Measurements from ENCODE around the gene R3HDM2. TPM values are rescaled to one million over a fixed set of nuclear protein-coding genes. Genes with fewer than 3 reads are reported as not detected.

R3HDM2 gene
- total and polyA plus RNA-seq, 4 donors: 7.4 to 28.9 (median 15.1) TPM

GRCh38 chr12:57329219-57329618 lies 101.6 kb downstream of the R3HDM2 start:
- Histone ChIP-seq H3K9ac (ENCODE audit: low read depth in 1 of 2, low read length in 2 of 2) (no peak overlapping the region), H3K27ac (ENCODE audit: low read depth in 1 of 2, low read length in 2 of 2) (no peak overlapping the region), H3K4me3 (ENCODE audit: low read depth in 1 of 3, low read length in 3 of 3) (no peak overlapping the region), H3K27me3 (ENCODE audit: control insufficient read depth in 4 of 4, insufficient read depth in 4 of 4, low read length in 3 of 4) (no peaks in the 10 kb centered on the region), H3K9me3 (ENCODE audit: control insufficient read depth in 4 of 4, low read length in 3 of 4) (no peaks in the 10 kb centered on the region), H3K4me1 (ENCODE audit: control insufficient read depth in 4 of 4, insufficient read depth in 4 of 4, low read length in 3 of 4) (no peaks in the 10 kb centered on the region), H3K36me3 (ENCODE audit: control insufficient read depth in 4 of 4, insufficient read depth in 3 of 4, low read depth in 1 of 4, low read length in 3 of 4) (peaks cover 0 to 9% (median 3%) of the 10 kb centered on the region in 4 donors)
- 97% methylated on average over 4 of the region's 4 CpGs for WGBS
- no peak for DNase-seq (ENCODE audit: low spot score)
- no peak for TF ChIP-seq MAX (IDR thresholded peaks at IDR 0.05)
- no peak for TF ChIP-seq NR2F2 (IDR thresholded peaks at IDR 0.05)
- no peak for TF ChIP-seq RXRA (IDR thresholded peaks at IDR 0.05)
- no peak for TF ChIP-seq GABPA (IDR thresholded peaks at IDR 0.05 in 1 of 2, conservative IDR thresholded peaks at IDR 0.05 in 1 of 2)
- TF ChIP-seq HNF4G (IDR thresholded peaks at IDR 0.05): no peak
- no peak for TF ChIP-seq REST (IDR thresholded peaks at IDR 0.05)
- no peak for TF ChIP-seq TAF1 (conservative IDR thresholded peaks at IDR 0.05)
- no peak for TF ChIP-seq FOXA2 (IDR thresholded peaks at IDR 0.05)
- no peak for TF ChIP-seq ATF3 (IDR thresholded peaks at IDR 0.05)
- no peak for TF ChIP-seq CTCF (IDR thresholded peaks at IDR 0.05; ENCODE audit: low read depth, low read length, missing input control)
- no peak for TF ChIP-seq SP1 (IDR thresholded peaks at IDR 0.05)
- no peak for TF ChIP-seq YY1 (IDR thresholded peaks at IDR 0.05)
- no peak for TF ChIP-seq EGR1 (IDR thresholded peaks at IDR 0.05; ENCODE audit: low read depth in 2 of 2)
- no peak for TF ChIP-seq FOXA1 (IDR thresholded peaks at IDR 0.05)
- TF ChIP-seq RAD21 (IDR thresholded peaks at IDR 0.05): no peak
- TF ChIP-seq ZBTB33 (IDR thresholded peaks at IDR 0.05): no peak
- no peak for TF ChIP-seq JUND (IDR thresholded peaks at IDR 0.05)
- TF ChIP-seq HNF4A (conservative IDR thresholded peaks at IDR 0.05): no peak

Data from liver (tissue), 9 donors.